GM12878 (cell line): ENCODE results near the gene ROBO1. TPM values are rescaled to one million over a fixed set of nuclear protein-coding genes. Genes with fewer than 3 reads are reported as not detected.

Experiments
- ATAC-seq: fragments of 200-7000 bp; cut with Tn5 transposase; 3 replicates; pipeline ENCODE4 v1.9.1; 2020; ENCODE audit warnings: mild to moderate bottlenecking, moderate library complexity
- BruUV-seq: library from RNA; stranded (reverse); fragments of 400-500 nt; replicated peaks from 2 replicates; lab custom pipeline; 2021; lab: Mats Ljungman, UMichigan
- CTCF ChIA-PET: fragments of 300-600 bp; sonication (Branson Sonifier 250); formaldehyde crosslinking; extraction: SDS; loops from one replicate; lab custom pipeline; 2021; ENCODE audit warnings: inconsistent platforms; lab: Yijun Ruan, JAX
- POLR2A ChIA-PET: fragments of 350-600 bp; formaldehyde crosslinking; extraction: SDS; loops from one replicate; lab custom pipeline; 2021; ENCODE audit warnings: inconsistent platforms; lab: Charles Lee
- RAD21 ChIA-PET: fragments of 300-600 bp; sonication (Branson Sonifier 250); formaldehyde crosslinking; loops from one replicate; lab custom pipeline; 2023; ENCODE audit warnings: antibody characterized with exemption; ENCODE audit not compliant: unreplicated experiment; lab: Charles Lee
- SMC1A ChIA-PET: fragments of 300-600 bp; sonication (Branson Sonifier 250); formaldehyde crosslinking; loops from one replicate; lab custom pipeline; 2023; ENCODE audit not compliant: unreplicated experiment, uncharacterized antibody; lab: Charles Lee
- DNase-seq: peaks from one replicate; pipeline ENCODE4 v3.0.0-alpha.2; 2011; ENCODE audit warnings: low read depth, low spot score
- FAIRE-seq: peaks from 3 replicates; lab custom pipeline; 2011; peaks lifted over from hg19 to GRCh38; lab: Jason Lieb, UNC
- H2AFZ ChIP-seq: 2 replicates; pipeline ENCODE4 v1.6.0; 2011; ENCODE audit warnings: low read depth, low read length, control low read depth; ENCODE audit not compliant: control insufficient read depth
- H3K27ac ChIP-seq: 2 replicates; pipeline ENCODE4 v1.5.1; 2011; ENCODE audit warnings: control low read depth; ENCODE audit not compliant: control insufficient read depth, insufficient read depth
- H3K27me3 ChIP-seq, 2 experiments: replicated peaks in 1 of 2; 2 replicates each; pipeline versions ENCODE4 v1.6.0 to v1.6.1; 2011; ENCODE audit warnings: low read length in 1 of 2; ENCODE audit not compliant: control insufficient read depth in 2 of 2, insufficient read depth in 2 of 2
- H3K36me3 ChIP-seq, 2 experiments: 2 replicates each; pipeline ENCODE4 v1.5.1; 2011; ENCODE audit warnings: low read length in 1 of 2; ENCODE audit not compliant: control insufficient read depth in 2 of 2, insufficient read depth in 2 of 2
- H3K4me1 ChIP-seq: 2 replicates; pipeline ENCODE4 v1.6.1; 2011; ENCODE audit warnings: mild to moderate bottlenecking, low read length, moderate library complexity, mixed read lengths; ENCODE audit not compliant: control insufficient read depth, insufficient read depth
- H3K4me2 ChIP-seq: 2 replicates; pipeline ENCODE4 v1.6.0; 2011; ENCODE audit warnings: control low read depth; ENCODE audit not compliant: control insufficient read depth, insufficient read depth
- H3K4me3 ChIP-seq: fragments of 200-600 bp; sonication (generic); 2 replicates; pipeline ENCODE4 v1.5.1; 2016
- H3K79me2 ChIP-seq: 2 replicates; pipeline ENCODE4 v1.6.0; 2011; ENCODE audit warnings: low read length; ENCODE audit not compliant: control insufficient read depth, insufficient read depth
- H3K9ac ChIP-seq: 2 replicates; pipeline ENCODE4 v1.8.0; 2011; ENCODE audit warnings: low read length, control low read depth, mixed read lengths; ENCODE audit not compliant: control insufficient read depth, insufficient read depth
- H3K9me3 ChIP-seq: replicated peaks from 3 replicates; pipeline ENCODE4 v1.5.1; 2011; ENCODE audit warnings: mild to moderate bottlenecking, low read length; ENCODE audit not compliant: control insufficient read depth, insufficient read depth
- H4K20me1 ChIP-seq: 2 replicates; pipeline ENCODE4 v1.6.0; 2011; ENCODE audit not compliant: control insufficient read depth, insufficient read depth
- CREB1 ChIP-seq: IDR thresholded peaks from 2 replicates; pipeline ENCODE4 v1.6.1; 2012; ENCODE audit warnings: low read depth, mild to moderate bottlenecking, inconsistent platforms
- HCFC1 ChIP-seq: fragments of 150-350 bp; IDR thresholded peaks from 2 replicates; pipeline ENCODE4 v1.6.1; 2014; ENCODE audit warnings: low read length
- JUNB ChIP-seq: IDR thresholded peaks from 2 replicates; pipeline ENCODE4 v1.6.1; 2016; ENCODE audit warnings: antibody characterized with exemption, mild to moderate bottlenecking
- SMC3 ChIP-seq: IDR thresholded peaks from 2 replicates; pipeline ENCODE4 v1.6.1; 2011; ENCODE audit warnings: low read length, improper control_type of control experiment, borderline replicate concordance
- TCF12 ChIP-seq: IDR thresholded peaks from 2 replicates; pipeline ENCODE4 v1.6.1; 2011; ENCODE audit warnings: low read depth, mild to moderate bottlenecking, low read length
- WGBS: methylation state at CpG from one replicate; pipeline ENCODE4 v1.1.6; 2016; ENCODE audit warnings: low lambda C conversion rate; ENCODE audit not compliant: insufficient replicate concordance, insufficient coverage; ENCODE audit errors: missing lambda C conversion rate; 5-methylcytosine and 5-hydroxymethylcytosine counted together
- in situ Hi-C: fragments of 300-500 bp; cut with MboI; formaldehyde crosslinking; loops from 9 replicates; pipeline ENCODE4 v1.14.3; 2018; ENCODE audit warnings: mixed read lengths
- intact Hi-C: fragments of 100-400 bp; cut with micrococcal nuclease; formaldehyde crosslinking; loops from one replicate; pipeline ENCODE4 v1.14.2; 2022; ENCODE audit not compliant: unreplicated experiment
- polyA plus RNA-seq, 11 experiments: library from polyadenylated mRNA; depleted of rRNA in 4 of 11; unstranded in 6 of 11; stranded (reverse) in 5 of 11; fragments of >200 nt; fragmentation: Nextera tagmentation in 4 of 11; fragmentation: Illumina TruSeq in 1 of 11; extraction: Ambion mirVana in 4 of 11; extraction: Trizol in 1 of 11; gene quantifications; 1 replicate in 1 of 11; 2 replicates in 10 of 11; pipeline versions ENCODE4 v1.2.1 to v1.2.3, GENCODE V29; 2011 to 2016; ENCODE audit warnings: inconsistent platforms in 2 of 11, missing spikeins in 2 of 11, low read depth in 1 of 11
- total RNA-seq, 4 experiments: library from RNA; depleted of rRNA in 3 of 4; stranded (reverse); fragments of >200 nt in 3 of 4; fragmentation: Illumina TruSeq in 1 of 4; extraction: Trizol in 1 of 4; gene quantifications; 2 replicates each; pipeline versions ENCODE4 v1.2.1 to v1.2.3, GENCODE V29; 2013 to 2021
- TF ChIP-seq, protein P1 (sequence below): fragments of 450-650 bp; formaldehyde crosslinking; IDR thresholded peaks from 2 replicates; pipeline ENCODE4 v1.5.0; 2022; ENCODE audit warnings: mild to moderate bottlenecking, missing genetic modification characterization

The ROBO1 gene
- total and polyA plus RNA-seq, 10 of the 15 experiments (the other 5 are each of a cell fraction or from before 2014, with no cell fraction given), result 0.29 to 46.5 (median 1.2) TPM

DNA sequence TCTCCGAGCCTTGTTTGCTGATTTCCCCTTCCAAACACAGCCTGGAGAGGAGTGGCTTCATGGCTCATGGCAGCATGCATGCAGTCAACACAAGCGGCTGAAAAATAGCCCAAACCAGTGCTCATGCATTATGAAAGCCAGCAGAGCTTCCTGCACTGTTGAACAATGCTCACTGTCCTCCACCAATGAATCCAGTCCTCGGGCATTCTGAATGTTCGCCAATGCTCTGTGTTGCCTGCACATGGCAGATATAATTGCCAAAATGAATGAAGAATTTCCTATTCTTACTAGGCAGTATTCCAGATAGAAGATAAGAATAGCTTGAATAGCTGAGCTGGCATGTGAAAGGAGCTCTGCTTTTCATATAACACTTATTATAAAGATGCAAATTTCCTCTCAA lies 252.7 kb downstream of the ROBO1 start (continued):
- TF ChIP-seq, protein P1, sequence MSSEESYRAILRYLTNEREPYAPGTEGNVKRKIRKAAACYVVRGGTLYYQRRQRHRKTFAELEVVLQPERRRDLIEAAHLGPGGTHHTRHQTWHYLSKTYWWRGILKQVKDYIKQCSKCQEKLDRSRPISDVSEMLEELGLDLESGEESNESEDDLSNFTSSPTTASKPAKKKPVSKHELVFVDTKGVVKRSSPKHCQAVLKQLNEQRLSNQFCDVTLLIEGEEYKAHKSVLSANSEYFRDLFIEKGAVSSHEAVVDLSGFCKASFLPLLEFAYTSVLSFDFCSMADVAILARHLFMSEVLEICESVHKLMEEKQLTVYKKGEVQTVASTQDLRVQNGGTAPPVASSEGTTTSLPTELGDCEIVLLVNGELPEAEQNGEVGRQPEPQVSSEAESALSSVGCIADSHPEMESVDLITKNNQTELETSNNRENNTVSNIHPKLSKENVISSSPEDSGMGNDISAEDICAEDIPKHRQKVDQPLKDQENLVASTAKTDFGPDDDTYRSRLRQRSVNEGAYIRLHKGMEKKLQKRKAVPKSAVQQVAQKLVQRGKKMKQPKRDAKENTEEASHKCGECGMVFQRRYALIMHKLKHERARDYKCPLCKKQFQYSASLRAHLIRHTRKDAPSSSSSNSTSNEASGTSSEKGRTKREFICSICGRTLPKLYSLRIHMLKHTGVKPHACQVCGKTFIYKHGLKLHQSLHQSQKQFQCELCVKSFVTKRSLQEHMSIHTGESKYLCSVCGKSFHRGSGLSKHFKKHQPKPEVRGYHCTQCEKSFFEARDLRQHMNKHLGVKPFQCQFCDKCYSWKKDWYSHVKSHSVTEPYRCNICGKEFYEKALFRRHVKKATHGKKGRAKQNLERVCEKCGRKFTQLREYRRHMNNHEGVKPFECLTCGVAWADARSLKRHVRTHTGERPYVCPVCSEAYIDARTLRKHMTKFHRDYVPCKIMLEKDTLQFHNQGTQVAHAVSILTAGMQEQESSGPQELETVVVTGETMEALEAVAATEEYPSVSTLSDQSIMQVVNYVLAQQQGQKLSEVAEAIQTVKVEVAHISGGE (CRISPR knock-in tag), result no peak
- TF ChIP-seq HCFC1, result no peak

DNA sequence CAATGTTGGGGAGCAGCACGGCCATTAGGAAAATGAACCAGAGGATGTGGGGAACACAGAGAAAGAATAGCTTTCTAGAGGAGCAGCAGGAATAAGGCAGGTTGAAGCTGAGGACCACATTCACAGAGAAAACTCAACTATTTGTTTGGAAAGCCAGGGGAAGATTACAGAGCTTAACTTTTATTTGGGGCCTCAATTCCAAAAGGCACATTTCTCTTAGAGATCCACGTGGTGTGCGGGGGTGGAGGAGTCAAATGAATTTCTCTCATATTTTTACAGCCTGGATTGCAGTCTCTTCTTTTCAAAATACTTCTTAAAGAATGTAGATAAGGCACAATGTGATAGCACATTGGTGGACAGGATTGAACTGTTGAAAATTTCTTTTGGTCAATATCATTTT lies 253.7 kb downstream of the ROBO1 start:
- Histone ChIP-seq H3K4me3 (no peak overlapping the region), H3K27me3 (no peaks in the 10 kb centered on the region), H3K27ac (no peak overlapping the region), H3K9me3 (no peaks in the 10 kb centered on the region), H4K20me1 (no peaks in the 10 kb centered on the region), H3K36me3 (no peaks in the 10 kb centered on the region), H3K4me1 (no peaks in the 10 kb centered on the region), H3K79me2 (no peaks in the 10 kb centered on the region), H3K9ac (no peak overlapping the region), H3K4me2 (no peak overlapping the region), H2AFZ (no peak overlapping the region)
- intact Hi-C loops, result loop anchor here (10.0 kb wide), 1 partner anchor 1171 kb away; no protein-coding TSS in a partner anchor
- ChIA-PET CTCF (interaction anchor here (0.6 to 0.7 kb wide), 2 partner anchors 9 to 438 kb away, joined by 3 read pairs; no protein-coding TSS in a partner anchor), SMC1A (no interaction called here), POLR2A (no interaction called here), RAD21 (no interaction called here)
- TF ChIP-seq TCF12 (no peak), CREB1 (no peak), SMC3 (no peak), JUNB (no peak)
- WGBS, result 4% methylated on average over 3 of the region's 3 CpGs
- in situ Hi-C loops, result no loop called here
- FAIRE-seq (no peak), ATAC-seq (no peak), DNase-seq (no peak)
- BruUV-seq, result no TSS peak
